DND-41 (cell line): ENCODE results near the gene ADRA2B.

Experiments used
- ATAC-seq: fragments of 200-7000 bp; cut with Tn5 transposase; 3 replicates; pipeline ENCODE4 v1.9.1; 2021; ENCODE audit warnings: low read depth; ENCODE audit not compliant: insufficient read depth
- DNase-seq: peaks from one replicate; pipeline ENCODE4 v3.0.0-alpha.2; 2020
- H2AFZ ChIP-seq: 2 replicates; pipeline ENCODE4 v1.6.0; 2012; ENCODE audit warnings: low read depth, low read length
- H3K27ac ChIP-seq: 2 replicates; pipeline ENCODE4 v1.5.1; 2012; ENCODE audit warnings: low read length, inconsistent platforms
- H3K27me3 ChIP-seq: fragments of 200-600 bp; sonication (generic); 2 replicates; pipeline ENCODE4 v1.6.0; 2012; ENCODE audit warnings: low read length, mild to moderate bottlenecking, inconsistent platforms; ENCODE audit not compliant: insufficient read depth, poor library complexity
- H3K36me3 ChIP-seq: 2 replicates; pipeline ENCODE4 v1.5.1; 2012; ENCODE audit warnings: low read length, inconsistent platforms; ENCODE audit not compliant: insufficient read depth
- H3K4me1 ChIP-seq: 2 replicates; pipeline ENCODE4 v1.5.1; 2012; ENCODE audit warnings: mild to moderate bottlenecking, low read length; ENCODE audit not compliant: insufficient read depth
- H3K4me2 ChIP-seq: 2 replicates; pipeline ENCODE4 v1.6.0; 2012; ENCODE audit warnings: mild to moderate bottlenecking, moderate library complexity, low read length, inconsistent platforms; ENCODE audit not compliant: insufficient read depth
- H3K4me3 ChIP-seq, 2 experiments: fragments of 200-600 bp in 1 of 2; shearing (Covaris generic) in 1 of 2; 2 replicates each; pipeline ENCODE4 v1.5.1; 2012 to 2016; ENCODE audit warnings: inconsistent platforms in 2 of 2, low read length in 2 of 2, mild to moderate bottlenecking in 2 of 2, low read depth in 1 of 2, moderate library complexity in 1 of 2
- H3K79me2 ChIP-seq: 2 replicates; pipeline ENCODE4 v1.6.0; 2012; ENCODE audit warnings: low read length, inconsistent platforms; ENCODE audit not compliant: insufficient read depth
- H3K9ac ChIP-seq: 2 replicates; pipeline ENCODE4 v1.6.0; 2012; ENCODE audit warnings: low read depth, mild to moderate bottlenecking, inconsistent platforms, low read length, moderate library complexity
- H3K9me3 ChIP-seq: 2 replicates; pipeline ENCODE4 v1.5.1; 2012; ENCODE audit warnings: low read length, moderate library complexity, mild to moderate bottlenecking, inconsistent platforms; ENCODE audit not compliant: insufficient read depth, severe bottlenecking
- H4K20me1 ChIP-seq: 2 replicates; pipeline ENCODE4 v1.6.0; 2012; ENCODE audit warnings: low read length; ENCODE audit not compliant: insufficient read depth
- EZH2 ChIP-seq: IDR thresholded peaks from 3 replicates; pipeline ENCODE4 v1.6.1; 2012; ENCODE audit warnings: borderline replicate concordance, low read depth, mild to moderate bottlenecking, moderate library complexity, low read length, inconsistent platforms; ENCODE audit not compliant: severe bottlenecking
- TF ChIP-seq, protein P1 (sequence below): IDR thresholded peaks from 2 replicates; pipeline ENCODE4 v1.5.1; 2012; ENCODE audit warnings: borderline replicate concordance, low read length, moderate library complexity, mild to moderate bottlenecking; ENCODE audit not compliant: poor library complexity, severe bottlenecking; ENCODE audit errors: extremely low read depth

The ADRA2B gene

GRCh38 chr2:96112501-96113366 lies 3.6 kb downstream of the ADRA2B start:
- H3K27me3 ChIP-seq, result no peaks in the 10 kb centered on the region
- H3K4me2 ChIP-seq, result no peak overlapping the region
- H3K36me3 ChIP-seq, result no peaks in the 10 kb centered on the region
- no peak overlapping the region for H3K27ac ChIP-seq
- H4K20me1 ChIP-seq, result no peaks in the 10 kb centered on the region
- H3K9me3 ChIP-seq, result no peaks in the 10 kb centered on the region
- no peak overlapping the region for H2AFZ ChIP-seq
- H3K9ac ChIP-seq, result no peak overlapping the region
- TF ChIP-seq, protein P1, sequence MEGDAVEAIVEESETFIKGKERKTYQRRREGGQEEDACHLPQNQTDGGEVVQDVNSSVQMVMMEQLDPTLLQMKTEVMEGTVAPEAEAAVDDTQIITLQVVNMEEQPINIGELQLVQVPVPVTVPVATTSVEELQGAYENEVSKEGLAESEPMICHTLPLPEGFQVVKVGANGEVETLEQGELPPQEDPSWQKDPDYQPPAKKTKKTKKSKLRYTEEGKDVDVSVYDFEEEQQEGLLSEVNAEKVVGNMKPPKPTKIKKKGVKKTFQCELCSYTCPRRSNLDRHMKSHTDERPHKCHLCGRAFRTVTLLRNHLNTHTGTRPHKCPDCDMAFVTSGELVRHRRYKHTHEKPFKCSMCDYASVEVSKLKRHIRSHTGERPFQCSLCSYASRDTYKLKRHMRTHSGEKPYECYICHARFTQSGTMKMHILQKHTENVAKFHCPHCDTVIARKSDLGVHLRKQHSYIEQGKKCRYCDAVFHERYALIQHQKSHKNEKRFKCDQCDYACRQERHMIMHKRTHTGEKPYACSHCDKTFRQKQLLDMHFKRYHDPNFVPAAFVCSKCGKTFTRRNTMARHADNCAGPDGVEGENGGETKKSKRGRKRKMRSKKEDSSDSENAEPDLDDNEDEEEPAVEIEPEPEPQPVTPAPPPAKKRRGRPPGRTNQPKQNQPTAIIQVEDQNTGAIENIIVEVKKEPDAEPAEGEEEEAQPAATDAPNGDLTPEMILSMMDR, result no peak
- TF ChIP-seq EZH2, result no peak
- no peaks in the 10 kb centered on the region for H3K79me2 ChIP-seq
- H3K4me3 ChIP-seq, result no peak overlapping the region
- DNase-seq, result no peak
- no peak for ATAC-seq
- no peaks in the 10 kb centered on the region for H3K4me1 ChIP-seq

- DNase-seq (no peak), ATAC-seq (no peak)
- H3K4me1 ChIP-seq, result no peaks in the 10 kb centered on the region
- H3K79me2 ChIP-seq, result no peaks in the 10 kb centered on the region
- no peaks in the 10 kb centered on the region for H3K36me3 ChIP-seq
- no peak overlapping the region for H3K4me3 ChIP-seq
- no peak overlapping the region for H3K27ac ChIP-seq
- no peak overlapping the region for H2AFZ ChIP-seq
- no peak overlapping the region for H3K4me2 ChIP-seq
- no peak overlapping the region for H3K9ac ChIP-seq
- TF ChIP-seq, protein P1, result no peak
- TF ChIP-seq EZH2, result no peak
- no peaks in the 10 kb centered on the region for H4K20me1 ChIP-seq
- H3K9me3 ChIP-seq, result no peaks in the 10 kb centered on the region
- H3K27me3 ChIP-seq, result no peaks in the 10 kb centered on the region
Observed at GRCh38 chr2:96111823-96112500, 4.4 kb downstream of the ADRA2B start.

DNA sequence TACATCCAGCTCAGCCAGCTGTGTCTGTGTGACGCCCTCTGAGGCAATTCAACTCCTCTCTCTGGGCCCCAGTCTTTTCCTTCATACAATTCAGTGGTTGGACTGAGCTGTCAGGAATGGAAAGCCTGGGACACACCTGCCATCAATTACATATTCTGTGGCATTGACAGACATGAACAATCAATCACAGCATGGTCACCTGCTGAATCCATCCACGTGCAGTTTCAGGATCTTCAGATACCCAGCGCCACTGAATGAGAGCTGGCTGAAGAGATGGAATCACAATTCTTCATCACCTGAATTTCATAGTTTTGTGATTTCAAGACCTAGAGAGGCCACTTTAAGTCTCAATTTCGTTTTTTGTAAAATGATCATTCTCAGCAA lies 5.1 kb downstream of the ADRA2B start:
- no peak overlapping the region for H3K27ac ChIP-seq
- H3K27me3 ChIP-seq, result no peaks in the 10 kb centered on the region
- H3K4me3 ChIP-seq, result no peak overlapping the region
- no peak for TF ChIP-seq EZH2
- TF ChIP-seq, protein P1, result no peak
- no peaks in the 10 kb centered on the region for H3K36me3 ChIP-seq
- H3K9me3 ChIP-seq, result no peaks in the 10 kb centered on the region
- no peak overlapping the region for H2AFZ ChIP-seq
- no peak for DNase-seq
- no peaks in the 10 kb centered on the region for H3K79me2 ChIP-seq
- H3K4me2 ChIP-seq, result no peak overlapping the region
- ATAC-seq, result no peak
- no peaks in the 10 kb centered on the region for H3K4me1 ChIP-seq
- no peaks in the 10 kb centered on the region for H4K20me1 ChIP-seq
- H3K9ac ChIP-seq, result no peak overlapping the region
